GM18526 (cell line): Measurements from ENCODE around the gene MED8.

Experiments
- POLR2A ChIP-seq: IDR thresholded peaks from 3 replicates; pipeline ENCODE4 v1.6.1; 2011; ENCODE audit not compliant: insufficient read length; ENCODE audit errors: extremely low read depth

MED8 gene

DNA sequence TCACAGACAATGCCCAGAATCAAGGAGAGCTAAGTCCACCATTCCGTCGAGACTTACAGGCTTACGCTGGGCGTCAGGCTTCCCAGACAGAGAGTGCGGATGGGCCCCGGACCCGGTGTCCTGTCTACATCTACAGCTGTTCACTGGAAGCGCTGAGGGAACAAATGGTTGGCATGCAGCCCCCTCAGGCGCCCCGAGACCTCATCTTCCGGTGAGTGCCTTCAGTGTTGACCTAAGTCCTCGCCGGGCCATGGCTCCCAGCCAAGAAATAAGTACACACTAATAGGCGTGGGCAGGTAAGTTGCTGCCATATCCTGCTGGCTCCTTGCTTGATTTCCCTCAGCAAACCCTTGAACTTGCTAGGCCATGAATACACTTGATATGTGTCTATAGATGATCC is 37.9 kb upstream of the MED8 start:
- no peak for TF ChIP-seq POLR2A

DNA sequence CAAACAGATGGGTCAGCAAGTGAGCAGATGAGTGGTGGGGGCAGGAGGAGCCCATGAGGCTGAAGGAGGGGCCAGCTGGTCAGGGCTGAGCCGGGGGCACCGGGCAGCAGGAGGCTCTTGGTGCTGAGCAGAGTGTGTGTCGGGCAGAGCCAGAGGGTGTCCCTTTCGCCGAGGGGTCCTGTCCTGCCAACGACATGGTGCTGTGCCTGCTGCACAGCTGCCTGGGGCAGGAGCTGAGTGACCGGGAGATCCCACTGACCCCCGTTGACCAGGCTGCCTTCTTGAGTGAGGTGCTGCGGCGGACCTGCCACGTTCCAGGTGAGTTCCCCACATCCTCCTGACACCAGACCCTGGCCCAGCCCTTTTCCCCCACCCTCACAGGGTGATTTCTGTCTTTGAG is 36.6 kb upstream of the MED8 start:
- TF ChIP-seq POLR2A: no peak

DNA sequence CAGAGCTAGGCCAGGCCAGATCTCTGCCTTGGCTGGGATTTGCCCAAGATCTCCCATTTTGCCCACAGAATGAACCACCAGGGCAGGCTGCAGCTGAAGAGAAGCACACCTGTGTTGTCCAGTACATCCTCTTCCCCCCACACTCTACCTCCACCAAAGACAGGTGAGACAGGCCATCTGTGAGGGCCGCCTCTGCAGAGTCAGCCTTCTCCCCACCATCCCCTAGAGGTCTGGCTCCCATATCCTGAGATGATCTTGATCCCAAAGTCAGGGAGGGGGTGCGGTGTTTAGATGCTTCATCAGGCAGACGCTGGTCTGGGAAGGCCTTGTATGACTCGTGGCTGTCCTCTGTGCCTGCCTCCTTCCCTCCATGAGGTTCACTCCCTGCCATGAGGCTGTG is 35.4 kb upstream of the MED8 start:
- TF ChIP-seq POLR2A: no peak

DNA sequence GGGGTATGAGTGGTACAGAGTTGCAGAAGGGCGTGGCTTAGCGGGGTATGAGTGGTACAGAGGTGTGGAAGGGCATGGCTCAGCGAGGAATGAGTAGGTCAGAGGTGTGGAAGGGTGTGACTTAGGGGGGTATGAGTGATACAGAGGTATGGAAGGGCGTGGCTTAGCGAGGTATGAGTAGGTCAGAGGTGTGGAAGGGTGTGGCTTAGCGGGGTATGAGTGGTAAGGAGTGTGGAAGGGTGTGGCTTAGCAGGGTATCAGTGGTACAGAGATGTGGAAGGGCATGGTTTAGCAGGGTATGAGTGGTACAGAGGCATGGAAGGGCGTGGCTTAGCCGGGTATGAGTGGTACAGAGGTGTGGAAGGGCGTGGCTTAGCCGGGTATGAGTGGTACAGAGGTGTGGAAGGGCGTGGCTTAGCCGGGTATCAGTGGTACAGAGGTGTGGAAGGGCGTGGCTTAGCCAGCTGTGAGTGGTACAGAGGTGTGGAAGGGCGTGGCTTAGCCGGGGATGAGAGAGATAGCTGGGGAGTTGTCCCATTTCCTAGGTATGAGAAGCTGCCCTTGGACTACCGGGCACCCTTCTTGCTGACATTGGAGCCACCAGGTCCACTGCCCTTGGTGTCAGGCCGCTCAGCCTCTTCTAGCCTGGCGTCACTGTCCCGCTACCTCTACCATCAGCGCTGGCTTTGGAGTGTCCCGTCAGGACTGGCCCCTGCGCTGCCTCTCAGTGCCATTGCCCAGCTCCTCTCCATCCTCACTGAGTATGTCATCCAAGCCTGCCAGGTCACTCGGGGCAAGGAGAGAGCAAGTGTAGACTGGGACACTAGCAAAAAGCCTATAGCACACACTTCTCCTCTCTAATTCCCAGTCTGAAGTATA is 34.3 kb upstream of the MED8 start:
- no peak for TF ChIP-seq POLR2A

DNA sequence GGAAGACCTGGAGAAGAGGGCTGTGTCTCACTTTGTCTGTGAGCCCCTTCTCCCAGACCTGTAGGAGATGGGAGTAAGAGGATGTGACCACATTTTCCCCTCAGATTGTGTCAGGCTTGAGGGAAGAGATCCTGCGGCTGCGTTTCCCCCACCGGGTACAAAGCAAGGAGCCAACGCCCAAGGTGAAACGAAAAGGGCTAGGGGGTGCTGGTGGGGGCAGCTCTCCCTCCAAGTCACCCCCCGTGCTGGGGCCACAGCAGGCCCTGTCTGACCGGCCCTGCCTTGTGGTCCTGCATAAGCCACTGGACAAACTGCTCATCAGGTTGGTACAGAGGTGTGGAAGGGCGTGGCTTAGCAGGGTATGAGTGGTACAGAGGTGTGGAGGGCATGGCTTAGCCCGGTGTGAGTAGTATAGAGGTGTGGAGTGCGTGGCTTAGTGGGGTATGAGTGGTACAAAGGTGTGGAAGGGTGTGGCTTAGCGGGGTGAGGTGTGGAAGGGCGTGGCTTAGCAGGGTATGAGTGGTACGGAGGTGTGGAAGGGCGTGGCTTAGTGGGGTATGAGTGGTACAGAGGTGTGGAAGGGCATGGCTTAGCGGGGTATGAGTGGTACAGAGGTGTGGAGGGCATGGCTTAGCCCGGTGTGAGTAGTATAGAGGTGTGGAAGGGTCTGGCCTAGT is 33.5 kb upstream of the MED8 start:
- TF ChIP-seq POLR2A: no peak

DNA sequence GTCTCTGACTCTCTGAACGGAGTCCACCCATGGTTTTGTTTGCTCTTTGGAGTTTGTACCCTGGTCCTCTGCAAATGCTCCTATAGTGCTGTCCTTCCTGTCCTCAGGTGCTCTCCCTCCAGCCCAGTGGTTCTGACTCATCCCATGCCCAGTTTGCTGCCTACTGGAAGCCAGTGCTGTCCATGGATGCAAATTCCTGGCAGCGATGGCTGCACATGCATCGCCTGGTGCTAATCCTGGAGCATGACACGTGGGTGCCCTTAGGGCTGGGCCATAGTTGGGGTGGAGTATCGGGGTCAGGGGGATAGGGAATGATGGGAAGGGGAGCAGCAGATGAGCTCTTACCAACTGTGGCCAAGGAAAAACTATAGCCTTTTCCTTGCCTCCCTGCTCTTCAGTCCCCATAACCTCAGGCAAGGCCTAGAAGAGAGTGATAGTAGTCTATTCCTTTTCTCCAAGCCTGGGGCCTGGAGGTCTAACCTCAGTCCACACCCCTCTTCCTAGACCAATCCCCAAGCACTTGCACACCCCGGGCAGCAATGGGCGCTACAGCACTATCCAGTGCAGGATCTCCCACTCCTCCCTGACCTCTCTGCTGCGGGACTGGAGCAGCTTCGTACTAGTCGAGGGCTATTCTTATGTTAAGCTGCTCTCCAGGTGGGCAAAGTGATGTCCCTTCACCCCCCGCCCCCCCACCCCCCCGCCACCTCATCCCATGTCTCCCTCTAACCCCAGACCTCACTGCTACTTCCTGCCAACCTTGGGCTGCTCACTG is 32.6 kb upstream of the MED8 start:
- TF ChIP-seq POLR2A: no peak

DNA sequence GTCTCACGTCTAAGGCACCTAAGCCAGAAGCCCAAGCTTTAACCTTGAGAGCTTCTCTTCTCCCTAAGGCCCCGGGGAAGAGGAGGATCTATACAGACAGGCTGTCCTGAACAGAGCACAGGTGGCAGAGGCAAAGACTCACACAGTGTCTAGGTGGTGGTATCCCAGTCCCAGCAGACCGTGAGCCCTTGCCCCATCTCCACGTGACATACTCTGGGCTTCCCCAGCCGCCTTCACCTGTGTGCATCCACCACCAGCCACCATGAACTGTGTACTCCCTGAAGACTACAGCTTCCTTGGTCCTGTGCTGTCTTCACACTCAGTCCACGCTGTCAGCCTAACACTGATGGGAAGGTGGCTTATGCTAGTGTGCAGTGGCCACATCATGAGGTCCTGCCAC is 31.8 kb upstream of the MED8 start:
- TF ChIP-seq POLR2A: no peak

DNA sequence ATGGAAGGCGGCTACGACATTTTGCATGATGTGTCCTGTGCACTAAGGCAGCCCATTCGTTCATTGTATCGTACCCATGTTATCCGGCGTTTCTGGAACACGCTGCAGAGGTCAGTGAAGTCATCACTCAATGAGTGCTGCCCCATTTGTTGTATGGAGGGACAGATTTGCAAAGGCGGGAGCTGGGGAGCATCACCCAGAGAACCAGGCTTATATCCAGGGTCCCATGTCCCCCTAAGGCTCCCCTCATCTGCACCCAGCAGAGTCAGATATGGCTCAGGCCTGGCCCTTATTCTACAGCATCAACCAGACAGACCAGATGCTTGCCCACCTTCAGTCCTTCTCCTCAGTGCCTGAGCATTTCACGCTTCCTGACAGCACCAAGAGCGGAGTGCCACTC is 31.3 kb upstream of the MED8 start:
- no peak for TF ChIP-seq POLR2A

DNA sequence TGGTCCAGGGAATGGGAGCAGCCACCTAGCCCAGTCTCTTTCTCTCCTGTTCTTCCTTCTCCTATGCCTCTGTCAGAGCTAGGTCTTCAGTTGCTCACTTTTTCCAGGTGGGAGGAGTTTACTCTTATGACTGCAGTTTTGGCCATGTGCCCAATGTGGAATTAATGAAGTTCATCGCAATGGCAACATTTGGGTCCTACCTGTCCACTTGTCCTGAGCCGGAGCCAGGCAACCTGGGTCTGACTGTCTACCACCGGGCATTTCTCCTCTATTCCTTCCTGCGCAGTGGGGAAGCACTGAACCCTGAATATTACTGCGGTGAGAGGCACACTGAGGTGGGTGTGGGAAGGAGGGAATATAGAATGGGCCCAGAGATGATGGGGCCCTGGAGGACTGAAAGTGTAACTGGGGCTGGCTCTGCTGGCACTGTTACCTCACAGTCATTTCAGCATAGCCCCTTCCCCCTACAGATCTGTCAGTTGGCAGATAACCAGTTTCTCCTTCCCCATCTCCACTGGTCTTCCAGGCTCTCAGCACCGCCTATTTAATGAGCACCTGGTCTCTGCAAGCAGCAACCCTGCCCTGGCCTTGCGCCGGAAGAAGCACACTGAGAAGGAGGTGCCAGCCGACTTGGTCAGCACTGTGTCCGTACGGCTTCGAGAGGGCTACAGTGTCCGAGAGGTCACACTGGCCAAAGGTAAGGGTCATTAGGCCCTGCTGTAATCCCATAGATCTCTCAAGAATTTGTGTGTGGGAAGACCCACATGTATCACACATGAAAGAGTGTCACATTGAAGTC is 30.2 kb upstream of the MED8 start:
- no peak for TF ChIP-seq POLR2A

DNA sequence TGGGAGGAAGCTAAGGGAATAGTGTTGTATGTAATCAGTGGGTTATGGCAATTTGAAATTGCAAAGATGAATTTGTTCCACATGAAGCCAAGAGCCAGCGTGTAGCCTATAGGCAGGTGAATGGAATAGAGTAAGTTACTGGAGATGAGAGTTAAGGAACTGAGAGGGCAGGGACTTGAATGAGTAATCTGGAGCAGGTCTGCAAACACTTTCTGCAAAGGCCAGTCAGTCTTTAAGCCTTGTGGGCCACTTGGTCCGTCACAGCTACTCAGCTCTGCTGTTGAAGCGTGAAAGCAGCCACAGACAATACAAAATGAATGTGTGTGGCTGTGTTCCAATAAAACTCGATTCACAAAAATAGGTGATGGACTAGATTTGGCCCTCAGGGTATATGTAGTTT is 29.3 kb upstream of the MED8 start:
- no peak for TF ChIP-seq POLR2A

DNA sequence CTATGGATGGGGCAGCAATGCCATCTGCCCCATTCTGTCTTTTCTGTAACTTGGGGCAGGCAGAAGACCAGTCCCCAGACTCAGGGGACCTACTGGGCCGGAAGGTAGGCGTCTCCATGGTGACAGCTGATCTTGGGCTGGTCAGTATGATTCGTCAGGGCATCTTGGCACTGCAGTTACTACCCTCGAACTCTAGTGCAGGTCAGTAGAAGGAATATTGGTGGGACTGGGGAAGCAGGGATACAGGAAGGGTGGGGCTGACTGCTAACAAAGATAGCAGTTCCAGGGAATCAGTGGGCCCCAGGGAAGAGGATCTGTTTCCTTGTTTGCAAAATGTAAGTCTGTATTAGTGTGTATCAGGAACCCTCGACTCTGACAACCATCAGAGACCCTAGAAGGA is 26.3 kb upstream of the MED8 start:
- no peak for TF ChIP-seq POLR2A

DNA sequence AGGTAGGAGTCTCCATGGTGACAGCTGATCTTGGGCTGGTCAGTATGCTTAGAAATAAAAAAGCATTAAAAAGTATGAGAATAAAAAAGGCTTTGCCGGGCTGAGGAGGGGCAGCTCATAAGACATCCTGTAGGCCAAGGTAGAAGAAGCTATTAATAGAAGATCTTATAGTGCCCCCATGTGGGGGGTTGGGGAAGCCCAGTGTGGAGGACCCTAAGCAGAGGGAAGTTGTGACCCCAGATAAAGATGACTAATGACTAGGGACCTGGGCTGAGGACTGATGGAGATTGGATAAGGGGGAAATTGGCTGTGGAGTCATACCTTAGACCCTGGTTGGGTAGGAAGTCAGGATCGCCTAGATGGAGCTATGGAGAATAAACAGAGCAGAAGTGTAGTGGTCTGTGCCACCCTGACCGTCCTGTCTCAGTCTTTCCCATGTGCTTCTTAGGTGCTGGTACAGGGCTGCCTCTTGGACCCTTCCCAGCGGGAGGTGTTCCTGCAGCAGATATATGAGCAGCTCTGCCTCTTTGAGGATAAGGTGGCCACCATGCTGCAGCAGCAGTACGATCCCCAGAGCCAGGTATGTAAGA is 25.1 kb upstream of the MED8 start:
- no peak for TF ChIP-seq POLR2A

DNA sequence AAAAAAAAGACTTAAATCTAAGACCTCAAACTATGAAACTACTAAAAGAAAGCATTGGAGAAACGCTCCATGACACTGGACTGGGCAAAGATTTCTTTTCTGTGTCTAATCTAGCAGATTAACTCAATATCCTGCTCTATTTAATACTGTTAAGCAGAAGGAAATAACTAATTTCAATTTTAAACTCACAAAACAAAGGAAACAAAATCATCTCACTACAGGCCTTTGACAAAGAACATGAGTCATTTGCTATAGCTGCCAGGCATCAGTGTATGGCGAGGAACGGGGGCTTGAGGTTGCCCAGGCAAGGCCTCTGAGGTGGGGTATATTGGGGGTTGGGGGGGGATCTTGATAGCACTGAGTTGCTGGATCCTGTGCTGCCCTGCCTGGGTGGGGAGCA is 21.0 kb upstream of the MED8 start:
- TF ChIP-seq POLR2A: no peak

DNA sequence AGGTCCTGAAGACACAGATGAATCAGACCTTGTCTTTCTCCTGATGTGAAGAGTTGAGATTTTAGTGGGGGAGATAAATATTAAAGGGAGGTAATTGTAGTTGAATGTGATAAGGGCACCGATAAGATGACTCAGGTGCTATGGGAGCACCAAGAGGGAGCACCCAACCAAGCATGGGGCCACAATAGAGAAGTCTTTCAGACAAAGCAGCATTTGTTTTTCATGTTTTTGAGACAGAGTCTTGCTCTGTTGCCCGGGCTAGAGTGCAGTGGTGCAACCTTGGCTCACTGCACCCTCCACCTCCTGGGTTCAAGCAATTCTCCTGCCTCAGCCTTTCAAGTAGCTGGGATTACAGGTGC is 16.3 kb upstream of the MED8 start:
- TF ChIP-seq POLR2A: no peak

DNA sequence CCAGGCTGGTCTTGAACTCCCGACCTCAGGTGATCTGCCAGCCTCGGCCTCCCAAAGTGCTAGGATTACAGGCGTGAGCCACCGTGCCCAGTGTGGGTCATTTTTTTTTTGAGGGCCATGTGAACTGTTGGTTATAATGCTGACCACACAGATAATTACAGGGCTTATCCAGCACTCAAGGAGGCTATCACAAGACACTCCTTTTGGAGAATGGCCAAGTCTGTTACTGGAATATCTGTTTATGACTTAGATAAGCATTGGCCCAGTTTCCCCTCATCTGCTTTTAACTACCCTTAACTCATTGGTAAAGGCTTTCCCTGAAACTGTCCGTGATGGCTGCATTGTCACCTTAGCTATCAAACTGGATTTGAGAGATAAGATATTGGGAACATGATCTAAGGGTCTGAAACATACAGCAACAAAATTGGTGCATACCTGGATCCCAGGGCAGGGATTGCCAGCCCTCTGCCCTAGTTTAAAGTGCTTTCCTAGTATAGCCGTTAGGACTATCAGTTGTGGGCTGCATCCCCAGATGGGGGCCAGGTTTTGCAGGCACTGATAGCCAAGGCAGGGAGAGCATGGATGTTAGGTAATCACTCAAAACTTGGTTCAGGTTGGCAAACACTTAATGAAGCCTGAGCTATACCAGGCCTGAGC is 15.7 kb upstream of the MED8 start:
- no peak for TF ChIP-seq POLR2A

DNA sequence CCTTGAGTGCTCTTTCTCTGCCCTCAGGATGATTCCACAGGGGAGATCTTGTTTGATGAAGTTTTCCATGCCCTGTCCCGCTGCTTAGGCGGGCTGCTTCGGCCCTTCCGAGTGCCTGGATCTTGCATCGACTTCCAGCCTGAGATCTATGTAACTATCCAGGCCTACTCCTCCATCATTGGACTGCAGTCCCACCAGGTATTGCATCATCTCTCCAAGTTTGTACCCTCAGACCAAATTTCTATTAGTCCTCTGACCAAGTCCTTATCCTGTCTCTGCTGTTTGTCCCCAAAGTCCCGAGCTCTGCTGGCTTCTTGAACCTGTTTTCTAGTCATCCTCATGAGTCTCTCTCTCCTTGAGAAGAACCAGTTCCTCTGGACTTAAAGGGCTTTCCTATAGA is 14.8 kb upstream of the MED8 start:
- no peak for TF ChIP-seq POLR2A
